SU-DHL-6 (cell line): ENCODE measurements around the gene TNPO1.

Source experiments
- CTCF ChIP-seq: fragments of 200-600 bp; sonication (generic); IDR thresholded peaks from one replicate; pipeline ENCODE4 v1.5.1; 2017; ENCODE audit warnings: antibody characterized with exemption, mild to moderate bottlenecking, low read length, moderate library complexity; ENCODE audit not compliant: insufficient read depth, poor library complexity, severe bottlenecking
- EZH2phosphoT487 ChIP-seq: fragments of 200-600 bp; sonication (generic), shearing (Covaris generic); conservative IDR thresholded peaks from 2 replicates; pipeline ENCODE4 v1.6.1; 2018; ENCODE audit warnings: mild to moderate bottlenecking, antibody characterized with exemption, low read length, moderate library complexity, mixed read lengths

DNA sequence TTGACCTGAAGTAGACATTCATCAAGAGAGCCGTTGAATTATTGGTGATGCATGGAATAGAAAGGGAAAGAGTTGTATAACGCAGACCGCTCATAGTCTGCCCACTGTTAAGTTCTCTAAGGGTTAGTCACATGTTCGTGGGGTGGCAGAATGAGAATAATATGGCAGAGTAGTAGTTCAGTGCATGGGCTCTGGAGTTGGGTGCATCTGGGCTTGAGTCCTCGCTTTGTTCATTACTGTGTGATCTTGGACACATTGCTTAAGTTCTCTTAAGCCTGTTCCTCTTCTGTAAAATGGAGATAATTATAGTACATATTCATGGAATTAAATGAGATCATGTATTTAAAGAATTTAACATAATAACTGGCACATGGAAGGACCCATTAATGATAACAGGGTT, 23.6 kb downstream of the TNPO1 start:
- TF ChIP-seq CTCF, result no peak
- TF ChIP-seq EZH2phosphoT487, result no peak
